ENCODE results near the gene PSMB5.

DNA sequence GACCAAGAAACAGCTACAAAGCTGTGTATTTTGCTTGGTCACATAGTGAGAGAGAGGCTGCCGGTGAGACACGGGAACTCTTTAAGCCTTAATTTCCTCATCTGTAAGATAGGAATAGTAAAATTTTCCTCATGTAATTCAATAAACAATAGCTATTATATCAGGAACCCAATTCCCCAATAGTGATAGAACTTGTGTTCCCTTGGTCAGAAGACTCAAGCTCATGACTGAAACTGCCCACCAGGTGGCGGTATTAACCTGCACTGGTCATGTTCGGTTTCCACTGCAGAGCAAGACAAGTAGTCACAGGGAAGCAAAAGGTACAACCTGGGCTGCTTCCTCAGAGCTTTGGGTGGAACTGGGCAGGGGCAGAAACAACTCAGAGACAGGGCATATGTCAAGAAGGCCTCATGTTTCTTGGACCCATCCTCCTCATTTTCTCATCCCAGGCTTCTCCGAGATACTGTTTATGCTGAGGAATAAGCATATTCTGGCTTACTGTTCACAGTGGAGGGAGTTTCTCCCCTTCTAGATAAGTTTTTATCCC, 48.1 kb downstream of the PSMB5 start:
- TF ChIP-seq BCL6 (CRISPR knock-in tag; IDR thresholded peaks at IDR 0.05) (peak; percentile 55; the same call in 1 of the 2 replicates), SMARCE1 (IDR thresholded peaks at IDR 0.05; ENCODE audit: borderline replicate concordance) (no peak), TAF1 (CRISPR knock-in tag; IDR thresholded peaks at IDR 0.05) (no peak), EP300 (IDR thresholded peaks at IDR 0.05; ENCODE audit: low read depth in 2 of 2, low read length in 2 of 2) (0 out of 4 replicates have a peak, but pooled peaks of 1 of the 2 experiments have one; percentile 14), EP300 (CRISPR knock-in tag; IDR thresholded peaks at IDR 0.05; ENCODE audit: borderline replicate concordance) (no peak), RAD51 (IDR thresholded peaks at IDR 0.05; ENCODE audit: borderline replicate concordance) (no peak), MIER2 (CRISPR knock-in tag; IDR thresholded peaks at IDR 0.05) (peak; percentile 20; the same call in 1 of the 2 replicates), ZNF274 (CRISPR knock-in tag; IDR thresholded peaks at IDR 0.05) (no peak), MED8 (CRISPR knock-in tag; IDR thresholded peaks at IDR 0.05; ENCODE audit: insufficient replicate concordance) (no peak), RCOR2 (CRISPR knock-in tag; IDR thresholded peaks at IDR 0.05) (no peak)
- TF ChIP-seq, protein P1, sequence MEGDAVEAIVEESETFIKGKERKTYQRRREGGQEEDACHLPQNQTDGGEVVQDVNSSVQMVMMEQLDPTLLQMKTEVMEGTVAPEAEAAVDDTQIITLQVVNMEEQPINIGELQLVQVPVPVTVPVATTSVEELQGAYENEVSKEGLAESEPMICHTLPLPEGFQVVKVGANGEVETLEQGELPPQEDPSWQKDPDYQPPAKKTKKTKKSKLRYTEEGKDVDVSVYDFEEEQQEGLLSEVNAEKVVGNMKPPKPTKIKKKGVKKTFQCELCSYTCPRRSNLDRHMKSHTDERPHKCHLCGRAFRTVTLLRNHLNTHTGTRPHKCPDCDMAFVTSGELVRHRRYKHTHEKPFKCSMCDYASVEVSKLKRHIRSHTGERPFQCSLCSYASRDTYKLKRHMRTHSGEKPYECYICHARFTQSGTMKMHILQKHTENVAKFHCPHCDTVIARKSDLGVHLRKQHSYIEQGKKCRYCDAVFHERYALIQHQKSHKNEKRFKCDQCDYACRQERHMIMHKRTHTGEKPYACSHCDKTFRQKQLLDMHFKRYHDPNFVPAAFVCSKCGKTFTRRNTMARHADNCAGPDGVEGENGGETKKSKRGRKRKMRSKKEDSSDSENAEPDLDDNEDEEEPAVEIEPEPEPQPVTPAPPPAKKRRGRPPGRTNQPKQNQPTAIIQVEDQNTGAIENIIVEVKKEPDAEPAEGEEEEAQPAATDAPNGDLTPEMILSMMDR (CRISPR knock-in tag; IDR thresholded peaks at IDR 0.05): no peak
- TF ChIP-seq, protein P2, sequence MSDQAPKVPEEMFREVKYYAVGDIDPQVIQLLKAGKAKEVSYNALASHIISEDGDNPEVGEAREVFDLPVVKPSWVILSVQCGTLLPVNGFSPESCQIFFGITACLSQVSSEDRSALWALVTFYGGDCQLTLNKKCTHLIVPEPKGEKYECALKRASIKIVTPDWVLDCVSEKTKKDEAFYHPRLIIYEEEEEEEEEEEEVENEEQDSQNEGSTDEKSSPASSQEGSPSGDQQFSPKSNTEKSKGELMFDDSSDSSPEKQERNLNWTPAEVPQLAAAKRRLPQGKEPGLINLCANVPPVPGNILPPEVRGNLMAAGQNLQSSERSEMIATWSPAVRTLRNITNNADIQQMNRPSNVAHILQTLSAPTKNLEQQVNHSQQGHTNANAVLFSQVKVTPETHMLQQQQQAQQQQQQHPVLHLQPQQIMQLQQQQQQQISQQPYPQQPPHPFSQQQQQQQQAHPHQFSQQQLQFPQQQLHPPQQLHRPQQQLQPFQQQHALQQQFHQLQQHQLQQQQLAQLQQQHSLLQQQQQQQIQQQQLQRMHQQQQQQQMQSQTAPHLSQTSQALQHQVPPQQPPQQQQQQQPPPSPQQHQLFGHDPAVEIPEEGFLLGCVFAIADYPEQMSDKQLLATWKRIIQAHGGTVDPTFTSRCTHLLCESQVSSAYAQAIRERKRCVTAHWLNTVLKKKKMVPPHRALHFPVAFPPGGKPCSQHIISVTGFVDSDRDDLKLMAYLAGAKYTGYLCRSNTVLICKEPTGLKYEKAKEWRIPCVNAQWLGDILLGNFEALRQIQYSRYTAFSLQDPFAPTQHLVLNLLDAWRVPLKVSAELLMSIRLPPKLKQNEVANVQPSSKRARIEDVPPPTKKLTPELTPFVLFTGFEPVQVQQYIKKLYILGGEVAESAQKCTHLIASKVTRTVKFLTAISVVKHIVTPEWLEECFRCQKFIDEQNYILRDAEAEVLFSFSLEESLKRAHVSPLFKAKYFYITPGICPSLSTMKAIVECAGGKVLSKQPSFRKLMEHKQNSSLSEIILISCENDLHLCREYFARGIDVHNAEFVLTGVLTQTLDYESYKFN (CRISPR knock-in tag; conservative IDR thresholded peaks at IDR 0.05): no peak
